T follicular helper cell (primary cell): ENCODE data around the gene DIPK1C.

Experiments used
- DNase-seq: peaks from one replicate; pipeline ENCODE4 v3.0.0-alpha.2; 2020; ENCODE audit warnings: low read depth

DIPK1C gene

DNA sequence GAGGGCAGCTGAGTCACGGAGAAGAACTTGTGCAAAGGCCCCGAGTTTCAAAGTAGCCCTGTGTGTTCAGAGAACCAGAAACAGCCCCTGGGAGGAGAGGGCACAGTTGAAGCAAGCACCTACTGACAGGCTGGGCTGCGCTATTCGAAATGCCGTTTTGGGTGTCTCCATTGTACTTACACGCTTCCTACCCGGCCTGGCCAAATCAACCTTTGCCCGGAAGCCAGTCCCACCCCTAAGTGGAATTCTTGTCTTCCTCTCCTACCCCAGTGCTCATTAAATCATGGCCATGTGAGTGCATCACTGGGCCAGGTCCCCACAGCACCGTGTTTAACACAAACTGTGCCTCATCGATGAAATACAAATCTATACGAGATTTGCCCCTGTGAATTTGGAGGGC is 6.0 kb downstream of the DIPK1C start:
- no peak for DNase-seq

DNA sequence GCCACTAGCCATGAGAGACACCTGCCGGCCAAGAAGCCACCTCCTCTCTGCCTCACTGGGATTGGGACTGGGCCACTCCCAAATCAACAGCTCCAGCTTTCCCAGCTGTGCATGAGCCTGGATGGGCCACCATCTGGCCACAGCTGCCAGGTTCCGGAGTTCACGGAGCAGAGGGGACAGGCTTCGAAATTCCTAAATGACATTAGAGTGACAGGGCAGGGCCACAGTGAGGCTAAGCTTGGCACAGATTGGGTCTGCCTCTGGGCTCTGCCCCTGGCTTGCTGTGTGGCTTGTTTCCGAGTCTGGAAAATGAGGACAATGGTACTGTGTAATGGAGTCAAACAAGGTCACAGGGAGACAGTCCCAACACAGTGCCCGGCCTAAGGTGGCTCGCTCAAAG is 6.5 kb downstream of the DIPK1C start:
- no peak for DNase-seq

GRCh38 chr18:74447404-74448152 is 9.5 kb downstream of the DIPK1C start:
- DNase-seq: no peak

GRCh38 chr18:74446631-74447403 is 10.3 kb downstream of the DIPK1C start:
- DNase-seq: no peak

GRCh38 chr18:74446178-74446577 is 10.9 kb downstream of the DIPK1C start:
- no peak for DNase-seq

GRCh38 chr18:74445585-74445984 is 11.5 kb downstream of the DIPK1C start:
- DNase-seq: no peak

DNA sequence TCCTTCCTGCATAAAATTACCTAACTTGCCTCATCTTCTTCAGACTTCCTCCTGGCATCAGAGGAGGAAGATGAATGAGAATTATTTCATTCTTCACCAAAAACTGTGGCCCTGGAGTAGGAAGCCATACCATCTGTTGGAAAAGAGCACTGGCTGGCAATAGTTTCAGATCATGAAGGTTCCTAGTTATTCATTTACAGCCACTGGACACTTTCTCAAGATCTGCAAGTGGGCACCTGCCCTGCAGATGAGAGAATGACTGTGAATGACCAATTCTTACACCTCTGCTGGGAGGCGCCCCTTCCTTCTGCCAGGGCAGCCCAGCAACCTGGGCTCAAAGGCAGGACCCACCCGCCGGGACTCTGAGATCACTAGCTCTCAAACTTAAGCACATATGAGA is 13.0 kb downstream of the DIPK1C start:
- DNase-seq: no peak

GRCh38 chr18:74440808-74441427 is 16.2 kb downstream of the DIPK1C start:
- no peak for DNase-seq

DNA sequence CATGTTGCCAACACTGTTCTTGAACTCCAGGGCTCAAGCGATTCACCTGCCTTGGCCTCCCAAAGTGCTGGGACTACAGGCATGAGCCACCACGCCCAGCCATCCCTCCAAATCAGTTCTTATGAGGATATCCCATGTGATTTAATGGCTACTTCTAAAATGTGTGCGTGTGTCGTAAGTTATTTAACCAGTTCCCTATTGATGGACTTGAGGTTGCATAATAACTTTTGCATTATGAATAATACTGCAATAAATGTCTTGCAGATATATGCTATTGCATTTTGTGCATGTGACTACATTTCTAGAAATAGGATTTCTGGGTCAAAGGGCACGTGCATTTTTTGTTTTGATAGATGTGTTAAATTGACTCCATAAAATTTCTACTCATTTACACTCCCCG is 19.0 kb downstream of the DIPK1C start:
- DNase-seq: no peak

GRCh38 chr18:74436158-74436769 is 20.8 kb downstream of the DIPK1C start:
- no peak for DNase-seq

GRCh38 chr18:74435740-74436139 is 21.4 kb downstream of the DIPK1C start:
- no peak for DNase-seq

DNA sequence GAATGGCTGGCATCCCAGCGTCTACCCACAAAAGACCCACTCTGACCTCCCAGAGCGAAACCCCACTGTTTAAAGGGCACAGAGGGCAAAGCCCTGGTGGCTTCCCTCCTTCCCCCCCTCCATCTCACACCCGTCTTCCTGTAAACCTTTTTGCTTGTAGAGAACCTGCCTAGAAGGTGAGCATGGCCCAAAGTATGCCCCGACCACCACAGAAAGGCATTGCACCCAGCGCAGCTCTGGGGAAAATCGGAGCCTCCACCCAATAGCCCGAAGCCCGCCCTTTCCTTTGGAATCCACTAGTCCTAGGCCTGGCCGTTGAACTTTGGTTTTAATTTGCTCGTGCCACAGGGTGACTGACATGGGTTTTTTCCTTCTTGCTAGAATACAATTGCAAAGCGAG is 22.6 kb downstream of the DIPK1C start:
- DNase-seq: no peak

- no peak for DNase-seq
Observed at GRCh38 chr18:74430806-74431571, 26.1 kb downstream of the DIPK1C start.

DNA sequence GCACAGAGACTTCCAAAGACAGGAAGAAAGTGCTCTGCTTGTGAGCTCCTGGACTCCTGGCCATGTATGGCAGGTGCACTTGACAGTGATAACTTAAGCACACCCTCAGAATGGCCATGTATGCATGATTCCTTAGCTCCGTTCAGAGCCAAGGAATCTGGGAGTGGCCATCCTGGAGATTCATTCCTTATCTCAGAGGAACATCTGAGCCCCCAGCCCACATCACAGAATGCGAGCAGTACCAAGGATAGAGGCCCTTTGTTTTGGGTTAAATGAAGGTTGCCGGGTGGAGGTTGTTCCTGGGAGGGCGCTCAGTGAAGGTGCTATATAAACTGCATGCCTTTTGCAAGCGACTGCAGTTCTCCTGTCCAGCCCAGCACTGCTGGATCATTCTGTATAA is 26.9 kb downstream of the DIPK1C start:
- DNase-seq: no peak

DNA sequence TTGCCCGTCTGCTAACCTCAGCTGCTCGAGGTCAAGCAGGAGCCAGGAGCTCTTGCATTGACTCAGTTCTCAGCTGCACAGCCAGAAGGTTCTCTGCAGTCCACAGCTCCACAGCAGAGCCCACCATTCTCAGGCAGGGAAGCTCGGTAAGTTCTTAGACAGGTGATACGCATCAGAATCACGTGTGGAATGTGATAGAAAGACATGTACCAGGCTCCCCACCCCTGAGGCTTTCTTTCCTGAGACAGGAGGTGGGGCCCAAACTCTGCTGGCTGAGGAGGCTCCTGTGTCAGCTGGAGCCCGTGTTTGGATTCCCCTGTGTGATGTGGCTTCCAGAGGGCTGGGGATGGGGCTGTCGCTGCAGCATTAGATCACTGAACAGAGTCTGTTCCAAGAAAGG is 28.0 kb downstream of the DIPK1C start:
- no peak for DNase-seq

DNA sequence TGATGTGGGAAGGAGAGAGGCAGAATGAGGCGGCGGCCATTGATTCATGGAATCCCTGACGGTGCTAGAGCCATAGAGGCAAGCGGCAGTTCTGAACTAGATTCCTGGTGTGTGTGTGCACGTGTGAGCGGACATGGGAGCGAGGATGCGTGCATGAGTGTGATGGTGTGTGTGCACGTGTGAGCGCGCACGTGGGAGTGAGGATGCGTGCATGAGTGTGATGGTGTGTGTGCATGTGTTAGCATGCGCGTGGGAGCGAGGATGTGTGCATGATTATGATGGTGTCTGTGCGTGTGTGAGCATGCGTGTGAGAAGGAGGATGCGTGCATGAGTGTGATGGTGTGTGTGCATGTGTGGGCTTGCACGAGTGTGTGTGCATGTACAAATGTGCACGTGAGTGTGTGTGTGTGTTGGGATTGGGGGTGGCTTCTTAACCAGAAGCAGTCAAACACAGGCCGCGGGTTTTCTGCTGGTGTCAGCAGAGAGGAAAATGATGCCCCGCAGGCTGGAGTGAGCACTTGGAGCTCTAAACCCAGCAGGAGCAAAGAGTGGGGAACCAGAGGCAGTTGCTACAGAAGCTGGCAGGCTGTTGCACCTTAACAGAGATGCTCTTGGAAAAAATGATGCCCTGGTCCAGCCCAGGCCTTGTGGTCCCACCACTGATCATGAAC is 29.5 kb downstream of the DIPK1C start:
- DNase-seq: no peak

DNA sequence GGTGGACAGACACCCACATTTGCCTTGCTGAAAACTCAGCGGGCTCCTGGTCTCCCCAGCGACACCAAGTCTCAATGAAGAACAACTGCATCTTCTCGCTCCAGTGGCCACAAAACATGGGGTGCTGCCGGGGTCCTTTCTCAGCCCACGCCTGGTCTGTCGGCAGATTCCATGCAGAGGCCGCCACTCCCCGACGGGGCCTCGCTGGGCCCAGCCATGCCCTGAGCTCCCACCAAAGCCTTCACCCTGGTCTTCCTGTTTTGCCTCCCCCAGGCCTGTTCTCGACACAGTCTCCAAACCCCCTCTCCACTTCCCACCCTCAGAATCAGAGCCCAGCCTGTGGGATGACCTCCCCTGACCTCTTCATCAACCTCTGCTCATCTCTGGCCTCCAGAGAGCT is 31.2 kb downstream of the DIPK1C start:
- DNase-seq: no peak

GRCh38 chr18:74425161-74425560 is 31.9 kb downstream of the DIPK1C start:
- DNase-seq: no peak

DNA sequence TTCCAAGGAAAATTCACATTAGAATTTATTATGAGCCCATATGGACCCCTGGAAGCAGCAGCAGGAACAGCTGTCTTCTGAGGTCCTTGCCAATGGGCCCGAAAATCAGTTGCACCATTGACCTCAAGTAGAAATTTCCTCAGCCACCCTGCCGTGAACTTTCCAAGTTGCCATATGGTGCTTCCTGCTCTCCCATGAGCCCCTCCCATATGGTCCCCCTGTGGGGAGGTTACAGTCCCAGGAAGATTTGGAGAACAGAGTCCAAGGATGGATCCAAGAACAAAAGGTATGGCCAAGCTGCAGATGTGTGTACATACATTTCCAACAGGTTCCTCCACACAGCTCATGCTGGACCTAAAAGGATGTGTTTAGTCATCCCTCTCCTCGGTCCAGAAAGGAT is 34.6 kb downstream of the DIPK1C start:
- DNase-seq: no peak

DNA sequence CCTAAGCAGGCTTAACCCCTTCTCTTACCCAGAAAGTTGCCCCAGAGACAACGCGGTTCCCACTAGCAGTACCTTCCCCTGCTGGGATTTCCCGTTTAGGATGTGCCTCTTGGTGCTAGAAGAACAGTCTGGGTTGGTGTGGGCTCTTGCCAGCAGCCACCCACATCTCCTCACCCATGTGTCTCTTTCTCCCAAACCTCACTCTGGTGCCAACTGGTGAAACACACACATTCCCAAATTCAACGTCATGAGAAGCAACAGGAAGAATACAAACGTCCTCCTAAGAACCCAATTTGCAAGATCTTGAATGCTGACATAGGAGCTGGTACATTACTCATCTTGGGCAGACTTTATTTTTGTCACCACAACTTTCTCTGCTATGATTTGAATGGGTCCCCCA is 36.2 kb downstream of the DIPK1C start:
- no peak for DNase-seq

DNA sequence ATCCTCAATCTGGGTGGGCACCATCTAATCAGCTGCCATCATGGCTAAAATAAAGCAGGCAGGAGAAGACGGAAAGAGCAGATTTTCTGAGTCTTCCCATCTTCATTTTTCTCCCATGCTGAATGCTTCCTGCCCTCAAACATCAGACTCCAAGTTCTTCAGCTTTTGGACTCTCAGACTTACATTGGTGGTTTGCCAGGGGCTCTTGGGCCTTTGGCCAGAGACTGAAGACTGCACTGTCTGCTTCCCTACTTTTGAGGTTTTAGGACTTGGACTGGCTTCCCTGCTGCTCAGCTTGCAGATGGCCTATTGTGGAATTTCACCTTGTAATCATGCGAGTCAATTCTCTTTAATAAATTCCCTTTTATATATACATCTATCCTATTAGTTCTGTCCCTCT is 36.6 kb downstream of the DIPK1C start:
- no peak for DNase-seq
